ENCODE data around the gene RABGAP1L.

DNA sequence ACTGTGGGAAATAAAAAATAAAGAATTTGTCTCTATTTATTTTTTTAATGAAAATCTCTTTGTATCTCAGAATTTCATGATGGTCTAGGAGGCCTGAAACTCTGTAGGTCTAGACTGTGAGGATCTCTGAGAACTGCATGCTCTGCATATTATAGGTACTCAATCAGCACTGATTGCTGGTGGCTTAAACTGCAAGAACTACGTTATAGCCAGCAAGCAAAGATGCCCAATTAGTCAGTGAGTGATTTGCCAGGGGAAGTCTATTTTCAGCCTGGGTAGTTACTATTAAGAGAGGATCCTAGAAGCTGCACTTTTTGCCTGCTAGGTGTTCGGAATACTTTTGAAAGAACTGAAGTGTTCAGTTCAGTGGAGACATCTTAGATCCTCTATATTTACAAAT is 375.9 kb downstream of the RABGAP1L start:
- TF ChIP-seq, protein P1, sequence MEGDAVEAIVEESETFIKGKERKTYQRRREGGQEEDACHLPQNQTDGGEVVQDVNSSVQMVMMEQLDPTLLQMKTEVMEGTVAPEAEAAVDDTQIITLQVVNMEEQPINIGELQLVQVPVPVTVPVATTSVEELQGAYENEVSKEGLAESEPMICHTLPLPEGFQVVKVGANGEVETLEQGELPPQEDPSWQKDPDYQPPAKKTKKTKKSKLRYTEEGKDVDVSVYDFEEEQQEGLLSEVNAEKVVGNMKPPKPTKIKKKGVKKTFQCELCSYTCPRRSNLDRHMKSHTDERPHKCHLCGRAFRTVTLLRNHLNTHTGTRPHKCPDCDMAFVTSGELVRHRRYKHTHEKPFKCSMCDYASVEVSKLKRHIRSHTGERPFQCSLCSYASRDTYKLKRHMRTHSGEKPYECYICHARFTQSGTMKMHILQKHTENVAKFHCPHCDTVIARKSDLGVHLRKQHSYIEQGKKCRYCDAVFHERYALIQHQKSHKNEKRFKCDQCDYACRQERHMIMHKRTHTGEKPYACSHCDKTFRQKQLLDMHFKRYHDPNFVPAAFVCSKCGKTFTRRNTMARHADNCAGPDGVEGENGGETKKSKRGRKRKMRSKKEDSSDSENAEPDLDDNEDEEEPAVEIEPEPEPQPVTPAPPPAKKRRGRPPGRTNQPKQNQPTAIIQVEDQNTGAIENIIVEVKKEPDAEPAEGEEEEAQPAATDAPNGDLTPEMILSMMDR (IDR thresholded peaks at IDR 0.05): no peak
- TF ChIP-seq POLR2A (IDR thresholded peaks at IDR 0.05): no peak
